ENCODE results near the gene FRMD5.

Gene FRMD5

GRCh38 chr15:43916326-43916660, 278.8 kb downstream of the FRMD5 start:
- TF ChIP-seq FOXP2 (optimal IDR thresholded peaks at IDR 0.05; ENCODE audit: borderline replicate concordance, extremely low read depth, extremely low read length, insufficient read depth): no peak
- no peak for TF ChIP-seq SIN3A (IDR thresholded peaks at IDR 0.05; ENCODE audit: borderline replicate concordance, insufficient read depth, low read length)
- no peak for TF ChIP-seq POLR2AphosphoS5 (IDR thresholded peaks at IDR 0.05; ENCODE audit: low read depth, low read length)
- TF ChIP-seq TAF1 (IDR thresholded peaks at IDR 0.05; ENCODE audit: borderline replicate concordance, insufficient read depth, low read length): no peak
- TF ChIP-seq REST (IDR thresholded peaks at IDR 0.05; ENCODE audit: insufficient read depth in 1 of 2, low read depth in 2 of 2, low read length in 2 of 2): no peak

- no peak for TF ChIP-seq REST (IDR thresholded peaks at IDR 0.05; ENCODE audit: insufficient read depth in 1 of 2, low read depth in 2 of 2, low read length in 2 of 2)
- TF ChIP-seq SIN3A (IDR thresholded peaks at IDR 0.05; ENCODE audit: borderline replicate concordance, insufficient read depth, low read length): no peak
- TF ChIP-seq TAF1 (IDR thresholded peaks at IDR 0.05; ENCODE audit: borderline replicate concordance, insufficient read depth, low read length): no peak
These were observed 279.3 kb downstream of the FRMD5 start for GRCh38 chr15:43915631-43916325.

- no peak for TF ChIP-seq FOXP2 (optimal IDR thresholded peaks at IDR 0.05; ENCODE audit: borderline replicate concordance, extremely low read depth, extremely low read length, insufficient read depth)
- no peak for TF ChIP-seq TAF1 (IDR thresholded peaks at IDR 0.05; ENCODE audit: borderline replicate concordance, insufficient read depth, low read length)
- no peak for TF ChIP-seq SIN3A (IDR thresholded peaks at IDR 0.05; ENCODE audit: borderline replicate concordance, insufficient read depth, low read length)
- TF ChIP-seq REST (IDR thresholded peaks at IDR 0.05; ENCODE audit: insufficient read depth in 1 of 2, low read depth in 2 of 2, low read length in 2 of 2): no peak
- TF ChIP-seq POLR2AphosphoS5 (IDR thresholded peaks at IDR 0.05; ENCODE audit: low read depth, low read length): no peak
These were observed 281.1 kb downstream of the FRMD5 start for GRCh38 chr15:43913941-43914340.

GRCh38 chr15:43913026-43913780, 281.9 kb downstream of the FRMD5 start:
- TF ChIP-seq REST (IDR thresholded peaks at IDR 0.05; ENCODE audit: insufficient read depth in 1 of 2, low read depth in 2 of 2, low read length in 2 of 2) (no peak), TAF1 (IDR thresholded peaks at IDR 0.05; ENCODE audit: borderline replicate concordance, insufficient read depth, low read length) (no peak), POLR2AphosphoS5 (IDR thresholded peaks at IDR 0.05; ENCODE audit: low read depth, low read length) (no peak), SIN3A (IDR thresholded peaks at IDR 0.05; ENCODE audit: borderline replicate concordance, insufficient read depth, low read length) (no peak), FOXP2 (optimal IDR thresholded peaks at IDR 0.05; ENCODE audit: borderline replicate concordance, extremely low read depth, extremely low read length, insufficient read depth) (no peak)

Measured in PFSK-1 (cell line).